Measurements from ENCODE around the gene ZNF106. TPM values are rescaled to one million over a fixed set of nuclear protein-coding genes. Genes with fewer than 3 reads are reported as not detected.

ZNF106 gene
- total RNA-seq, 1 experiment from 2014 or later: 64.3 TPM

GRCh38 chr15:42375252-42375651, 115.7 kb downstream of the ZNF106 start:
- no peaks in the 10 kb centered on the region for H3K27me3 ChIP-seq (ENCODE audit: control insufficient read depth, insufficient read depth, low read length)
- H3K9me3 ChIP-seq (ENCODE audit: control insufficient read depth, insufficient read depth, low read depth, low read length): peaks cover 5% of the 10 kb centered on the region; the same call in 1 of the 2 replicates
- H3K4me1 ChIP-seq (ENCODE audit: control insufficient read depth, insufficient read depth, low read length): no peaks in the 10 kb centered on the region
- DNase-seq (ENCODE audit: low read depth, low spot score): no peak
- in situ Hi-C loops (cut with HindIII; ENCODE audit: low pct_unique_long_range_greater_than_20kb, low sequenced_read_pairs): no loop called here
- TF ChIP-seq REST (IDR thresholded peaks at IDR 0.05; ENCODE audit: insufficient read depth in 1 of 2, low read depth in 2 of 2, low read length in 1 of 2) (no peak), SIN3A (IDR thresholded peaks at IDR 0.05; ENCODE audit: borderline replicate concordance, insufficient read depth, low read depth, low read length) (no peak), TCF7L2 (IDR thresholded peaks at IDR 0.05; ENCODE audit: low read depth, low read length) (no peak), CTCF (IDR thresholded peaks at IDR 0.05) (no peak), POLR2AphosphoS5 (IDR thresholded peaks at IDR 0.05; ENCODE audit: low read depth, low read length) (no peak)
- no peaks in the 10 kb centered on the region for H3K36me3 ChIP-seq (ENCODE audit: control insufficient read depth, insufficient read depth, low read length)
- intact Hi-C loops (cut with micrococcal nuclease; ENCODE audit: unreplicated experiment): no loop called here
- POLR2A ChIA-PET: no interaction called here
- H3K27ac ChIP-seq (ENCODE audit: low read length): no peak overlapping the region
- BruUV-seq (replicated peaks): no TSS peak
- CTCF ChIA-PET: interaction anchor here (0.6 kb wide), 1 partner anchor 10 kb away, joined by 4 read pairs; no protein-coding TSS in a partner anchor
- ATAC-seq: no peak
- no peak overlapping the region for H3K4me3 ChIP-seq (ENCODE audit: low read depth in 2 of 2, low read length in 2 of 2)

- BruUV-seq (replicated peaks): no TSS peak
- ATAC-seq (no peak), DNase-seq (ENCODE audit: low read depth, low spot score) (no peak)
- POLR2A ChIA-PET: no interaction called here
- no peaks in the 10 kb centered on the region for H3K36me3 ChIP-seq (ENCODE audit: control insufficient read depth, insufficient read depth, low read length)
- intact Hi-C loops (cut with micrococcal nuclease; ENCODE audit: unreplicated experiment) (no loop called here), in situ Hi-C loops (cut with HindIII; ENCODE audit: low pct_unique_long_range_greater_than_20kb, low sequenced_read_pairs) (no loop called here)
- CTCF ChIA-PET: interaction anchor here (0.6 kb wide), 1 partner anchor 11 kb away, joined by 4 read pairs; no protein-coding TSS in a partner anchor
- H3K4me3 ChIP-seq (ENCODE audit: low read depth in 2 of 2, low read length in 2 of 2): no peak overlapping the region
- no peaks in the 10 kb centered on the region for H3K4me1 ChIP-seq (ENCODE audit: control insufficient read depth, insufficient read depth, low read length)
- H3K9me3 ChIP-seq (ENCODE audit: control insufficient read depth, insufficient read depth, low read depth, low read length): peaks cover 5% of the 10 kb centered on the region; the same call in 1 of the 2 replicates
- TF ChIP-seq POLR2AphosphoS5 (IDR thresholded peaks at IDR 0.05; ENCODE audit: low read depth, low read length) (no peak), CTCF (IDR thresholded peaks at IDR 0.05) (no peak), TCF7L2 (IDR thresholded peaks at IDR 0.05; ENCODE audit: low read depth, low read length) (no peak)
- no peaks in the 10 kb centered on the region for H3K27me3 ChIP-seq (ENCODE audit: control insufficient read depth, insufficient read depth, low read length)
- H3K27ac ChIP-seq (ENCODE audit: low read length): no peak overlapping the region
Measured at GRCh38 chr15:42374810-42375209, 116.1 kb downstream of the ZNF106 start.
